HG03095 (cell line): Measurements from ENCODE around the gene NFIA.

Experiments
- ATAC-seq: cut with Tn5 transposase; IDR thresholded peaks from one replicate; pipeline ENCODE4 v1.9.1; 2021; ENCODE audit warnings: moderate library complexity; ENCODE audit not compliant: unreplicated experiment

Gene NFIA

GRCh38 chr1:61322008-61322744, 239.8 kb downstream of the NFIA start:
- ATAC-seq: no peak

- ATAC-seq: no peak
These were observed 240.4 kb downstream of the NFIA start for GRCh38 chr1:61322769-61323168.

- no peak for ATAC-seq
These were observed 241.4 kb downstream of the NFIA start for GRCh38 chr1:61323681-61324328.

GRCh38 chr1:61326713-61327112, 244.4 kb downstream of the NFIA start:
- no peak for ATAC-seq

- ATAC-seq: no peak
These were observed 245.1 kb downstream of the NFIA start for GRCh38 chr1:61327436-61327835.

GRCh38 chr1:61329556-61329955, 247.2 kb downstream of the NFIA start:
- ATAC-seq: no peak

- no peak for ATAC-seq
These were observed 247.7 kb downstream of the NFIA start for GRCh38 chr1:61330018-61330417.

GRCh38 chr1:61330571-61330970, 248.2 kb downstream of the NFIA start:
- ATAC-seq: no peak

GRCh38 chr1:61332196-61332753, 249.9 kb downstream of the NFIA start:
- ATAC-seq: peak; percentile 99

GRCh38 chr1:61332796-61333195, 250.4 kb downstream of the NFIA start:
- ATAC-seq: no peak

GRCh38 chr1:61334718-61335589, 252.6 kb downstream of the NFIA start:
- ATAC-seq: no peak

- no peak for ATAC-seq
These were observed 254.7 kb downstream of the NFIA start for GRCh38 chr1:61337037-61337436.

- no peak for ATAC-seq
These were observed 255.1 kb downstream of the NFIA start for GRCh38 chr1:61337441-61337951.

- no peak for ATAC-seq
These were observed 255.9 kb downstream of the NFIA start for GRCh38 chr1:61337981-61338848.

- ATAC-seq: no peak
These were observed 256.5 kb downstream of the NFIA start for GRCh38 chr1:61338899-61339298.

GRCh38 chr1:61341426-61341825, 259.1 kb downstream of the NFIA start:
- ATAC-seq: no peak

GRCh38 chr1:61343734-61344420, 261.5 kb downstream of the NFIA start:
- ATAC-seq: no peak

GRCh38 chr1:61344696-61345095, 262.3 kb downstream of the NFIA start:
- ATAC-seq: no peak

GRCh38 chr1:61348025-61348665, 265.8 kb downstream of the NFIA start:
- ATAC-seq: no peak
